Measurements from ENCODE around the gene CUBN.

Gene CUBN

DNA sequence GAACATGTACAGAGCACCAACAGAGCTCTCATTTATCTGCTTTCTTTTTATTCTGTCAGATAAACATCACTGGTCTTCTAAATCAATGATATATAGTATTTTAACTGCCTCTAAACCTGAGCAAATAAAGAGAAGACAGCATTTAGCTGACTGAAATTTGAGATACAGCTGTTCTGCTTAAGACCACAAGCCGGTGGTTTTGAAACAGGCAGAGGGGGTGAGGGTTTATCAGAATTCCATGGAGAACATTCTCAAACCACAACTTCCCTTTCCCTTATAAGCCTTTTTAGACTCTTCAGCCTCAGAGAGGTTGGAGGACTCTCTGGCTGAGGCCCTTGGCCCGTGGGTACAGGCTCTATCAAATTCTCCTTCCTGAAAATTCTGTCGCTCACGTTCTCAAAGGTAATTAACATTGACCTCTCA, 225.0 kb downstream of the CUBN start:
- DNase-seq, result no peak

DNA sequence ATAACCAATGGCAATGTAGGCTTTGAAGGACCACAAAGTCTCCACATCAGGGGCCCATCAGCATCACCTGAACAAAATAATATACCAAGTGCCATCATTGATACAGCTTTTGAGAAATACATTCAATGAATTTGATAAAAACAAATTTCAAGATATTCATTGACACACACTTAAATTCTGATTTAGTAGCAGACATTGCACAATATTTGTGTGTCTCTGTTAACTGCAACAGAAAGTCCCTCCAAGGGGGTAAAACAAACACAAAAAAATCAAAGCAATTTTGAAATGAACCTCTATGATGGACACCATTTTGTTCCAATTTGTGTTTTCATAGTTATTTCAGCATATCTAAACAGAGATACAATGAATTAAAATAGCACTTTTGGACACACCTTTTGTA, 225.6 kb downstream of the CUBN start:
- no peak for DNase-seq

DNA sequence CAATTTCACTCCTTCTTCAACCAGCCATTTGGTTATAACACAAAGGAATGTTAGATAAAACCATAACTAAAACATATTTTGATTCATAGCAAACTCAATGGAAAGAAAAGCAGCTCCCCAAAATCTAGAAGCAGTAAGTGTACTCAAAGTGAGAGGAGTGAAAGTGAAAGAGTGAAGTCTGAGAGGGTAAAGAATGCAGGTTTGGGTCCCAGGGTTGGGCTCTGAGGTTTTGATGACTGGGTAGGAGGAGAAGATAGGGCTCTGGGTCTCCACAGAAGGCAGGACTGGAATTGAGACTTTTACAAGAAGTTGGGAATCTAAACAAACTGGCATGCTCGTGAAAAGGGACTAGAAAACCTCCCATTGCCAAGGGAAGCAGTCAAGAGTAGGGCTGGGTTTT, 227.0 kb downstream of the CUBN start:
- DNase-seq, result no peak

DNA sequence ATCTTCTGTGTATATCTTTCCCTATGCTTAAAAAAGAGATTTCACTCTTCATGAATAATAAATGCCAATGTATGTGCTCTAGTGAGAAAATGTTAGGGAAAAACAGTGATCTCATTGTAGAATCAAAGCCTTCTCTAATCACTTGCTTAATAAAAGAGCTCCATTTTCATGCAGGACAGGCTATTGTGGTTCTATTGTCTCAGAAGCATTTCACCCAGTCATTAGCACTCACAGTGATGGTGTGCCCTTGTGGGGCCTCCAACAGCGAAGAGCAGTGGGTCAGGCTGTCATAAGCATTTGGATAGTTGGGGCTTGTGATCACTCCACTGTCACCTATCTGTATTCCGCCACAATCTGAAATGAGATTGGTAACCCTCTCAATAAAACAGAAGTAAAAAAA, 228.5 kb downstream of the CUBN start:
- DNase-seq, result no peak

DNA sequence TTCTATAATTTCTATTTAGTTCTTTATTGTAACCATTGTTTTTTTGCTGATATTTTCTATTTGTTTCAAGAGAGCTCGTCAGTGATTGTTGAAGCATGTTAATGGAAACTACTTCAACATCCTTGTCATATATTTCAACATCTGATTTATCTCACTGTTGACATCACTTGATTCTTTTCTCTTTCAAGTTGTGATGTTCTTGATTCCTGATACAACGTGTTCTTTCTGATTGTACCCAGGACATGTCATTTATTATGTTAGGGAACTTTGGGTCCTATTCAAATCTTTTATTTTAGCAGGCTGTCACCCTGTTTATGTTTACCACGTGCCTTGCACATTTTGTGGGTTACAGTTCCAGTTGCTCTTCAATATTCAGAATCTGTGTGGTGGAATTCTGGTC, 232.6 kb downstream of the CUBN start:
- DNase-seq, result no peak

DNA sequence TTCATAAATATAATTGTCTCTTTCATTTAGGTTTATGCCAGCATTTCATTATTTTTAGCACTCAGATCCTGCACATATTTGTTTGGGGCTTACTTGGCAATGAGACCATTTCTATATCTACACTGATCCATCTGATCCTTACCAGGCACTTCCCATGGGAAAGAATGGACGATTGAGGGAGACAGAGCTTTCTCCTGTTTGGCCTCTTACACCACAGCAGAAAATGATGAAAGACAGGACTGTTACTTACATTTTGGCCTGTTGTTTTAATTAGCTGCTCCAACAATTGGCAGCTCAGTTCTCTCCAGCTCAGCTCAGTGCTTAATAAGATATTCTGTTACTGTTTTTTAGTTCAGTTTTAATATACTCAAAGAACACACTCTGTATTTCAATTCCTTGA, 234.8 kb downstream of the CUBN start:
- DNase-seq, result no peak

DNA sequence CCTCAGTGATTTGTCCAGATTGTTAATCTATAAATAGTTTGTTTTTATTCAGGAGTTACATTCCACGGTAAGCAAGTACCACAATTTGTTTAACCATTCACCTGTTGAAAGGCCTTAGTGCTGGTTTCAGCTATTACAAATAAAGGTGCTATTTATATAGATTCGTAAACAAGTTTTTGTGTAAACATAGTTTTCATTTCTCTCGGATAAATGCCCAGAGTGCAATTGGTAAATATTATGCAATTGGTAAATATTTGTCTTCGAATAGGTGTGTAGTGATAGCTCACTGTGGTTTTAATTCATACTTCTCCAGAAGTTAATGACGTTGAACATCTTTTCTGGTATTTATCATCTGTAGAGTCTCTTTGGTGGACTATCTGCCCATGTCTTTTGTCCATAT, 235.9 kb downstream of the CUBN start:
- DNase-seq, result no peak

DNA sequence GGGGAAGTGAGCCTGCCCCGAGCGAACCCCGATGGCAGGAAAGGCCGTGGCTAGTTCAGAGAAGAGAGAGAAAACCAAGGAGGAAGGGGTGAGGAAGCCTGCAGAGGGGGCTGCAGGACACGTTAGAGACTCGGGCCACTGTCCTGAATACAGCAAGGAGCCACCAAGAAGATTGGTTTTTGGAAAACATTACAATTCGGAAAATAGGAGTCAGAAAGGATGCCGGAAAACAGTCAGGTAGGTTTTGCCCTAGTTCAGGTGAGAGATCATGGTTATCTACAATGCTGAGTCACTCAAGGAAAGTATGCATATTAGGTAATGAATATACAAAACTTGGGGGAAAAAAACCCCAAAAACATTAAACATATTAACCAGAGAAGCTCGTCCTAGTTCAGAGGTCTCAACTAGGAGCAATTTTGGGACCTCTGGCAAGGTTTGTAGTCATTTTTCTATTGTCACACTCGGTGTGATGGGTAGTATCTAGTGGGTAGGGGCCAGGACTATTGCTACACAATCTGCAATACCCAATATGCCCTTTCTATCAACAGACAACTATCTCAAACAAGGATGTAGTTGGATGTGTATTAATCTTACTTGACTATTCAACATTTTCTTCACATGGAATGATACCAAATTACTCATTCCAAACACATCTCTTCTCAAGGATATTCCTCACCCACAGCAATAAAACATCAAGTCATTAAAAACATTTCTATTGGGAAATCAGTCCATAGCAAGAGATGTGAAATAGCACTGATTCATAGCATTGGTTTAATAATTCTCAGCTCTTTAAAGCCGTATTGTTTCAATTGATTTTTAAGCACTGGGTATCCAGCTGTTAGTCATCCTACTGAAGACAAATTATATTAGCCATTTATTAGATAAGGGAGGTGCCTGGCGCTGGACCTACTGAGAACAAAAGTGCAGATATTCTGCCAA, 238.0 kb downstream of the CUBN start:
- no peak for DNase-seq

DNA sequence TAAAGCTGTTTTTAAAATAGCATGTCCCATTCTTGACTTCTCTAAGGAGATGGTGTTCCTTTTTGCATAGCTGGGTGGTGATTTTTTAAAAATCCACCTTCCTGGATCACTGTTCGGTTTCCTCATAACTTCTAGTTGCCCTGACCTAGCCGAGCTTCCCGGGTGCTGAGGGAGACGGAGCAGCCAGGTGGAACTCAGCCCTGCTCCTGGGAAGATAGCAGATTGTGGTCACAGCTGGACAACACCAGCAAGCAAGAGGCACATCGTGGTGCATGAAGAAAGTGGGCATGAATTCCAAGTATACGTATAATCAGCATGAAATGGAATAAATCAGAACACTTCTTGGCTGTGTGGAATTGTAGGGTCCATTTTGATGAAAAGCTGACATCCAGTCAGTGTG, 238.9 kb downstream of the CUBN start:
- no peak for DNase-seq

DNA sequence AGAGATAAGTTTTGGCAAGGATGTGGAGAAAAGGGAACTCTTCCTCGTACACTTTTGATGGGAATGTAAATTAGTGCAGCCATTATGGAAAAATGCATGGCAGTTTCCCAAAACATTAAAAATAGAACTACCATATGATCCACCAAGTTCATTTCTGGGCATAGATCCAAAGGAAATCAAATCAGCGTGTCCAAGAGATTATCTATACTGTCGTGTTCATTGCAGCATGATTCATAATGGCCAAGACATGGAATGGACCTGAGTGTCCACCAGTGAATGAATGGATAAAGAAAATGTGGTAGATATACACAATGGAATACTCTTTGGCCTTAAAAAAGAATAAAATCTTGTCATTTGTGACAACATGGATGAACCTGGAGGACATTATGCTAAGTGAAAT, 242.0 kb downstream of the CUBN start:
- DNase-seq, result no peak

DNA sequence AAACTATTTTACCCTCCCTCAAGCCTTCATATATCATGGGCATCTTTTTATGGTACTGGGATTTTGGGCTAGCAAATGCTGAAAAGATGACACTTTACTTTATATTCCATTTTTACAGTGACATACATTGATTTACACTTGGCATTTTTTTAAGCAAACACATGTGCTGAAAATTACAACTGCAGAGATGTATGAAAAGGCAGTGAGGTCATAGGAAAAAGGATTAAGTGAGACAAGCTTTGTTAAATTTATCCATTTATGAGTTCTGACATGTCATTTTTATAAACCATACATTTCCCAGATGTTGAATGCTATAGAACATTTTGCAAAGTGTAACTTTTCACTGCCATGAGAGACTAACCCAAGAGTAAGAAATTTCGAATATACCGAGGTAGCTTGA, 243.6 kb downstream of the CUBN start:
- DNase-seq, result no peak

DNA sequence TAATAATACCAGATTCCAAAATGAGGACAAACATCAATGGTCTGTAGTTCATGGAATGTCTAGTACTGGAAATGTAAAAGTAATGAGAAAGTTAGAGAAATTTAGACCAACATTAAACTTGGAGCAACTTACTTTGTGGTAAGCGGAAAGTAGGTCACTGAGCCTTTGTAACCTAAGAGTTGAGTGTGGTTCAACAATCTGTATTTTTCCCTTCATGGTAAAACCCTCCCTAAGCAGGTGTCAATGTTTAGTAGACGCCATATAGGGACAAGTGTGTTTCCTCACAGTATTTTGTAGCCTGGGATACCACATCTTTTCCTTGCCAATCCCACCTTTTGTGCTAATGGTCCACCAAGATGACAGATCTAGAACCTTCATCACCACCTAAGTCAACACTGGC, 245.1 kb downstream of the CUBN start:
- no peak for DNase-seq

DNA sequence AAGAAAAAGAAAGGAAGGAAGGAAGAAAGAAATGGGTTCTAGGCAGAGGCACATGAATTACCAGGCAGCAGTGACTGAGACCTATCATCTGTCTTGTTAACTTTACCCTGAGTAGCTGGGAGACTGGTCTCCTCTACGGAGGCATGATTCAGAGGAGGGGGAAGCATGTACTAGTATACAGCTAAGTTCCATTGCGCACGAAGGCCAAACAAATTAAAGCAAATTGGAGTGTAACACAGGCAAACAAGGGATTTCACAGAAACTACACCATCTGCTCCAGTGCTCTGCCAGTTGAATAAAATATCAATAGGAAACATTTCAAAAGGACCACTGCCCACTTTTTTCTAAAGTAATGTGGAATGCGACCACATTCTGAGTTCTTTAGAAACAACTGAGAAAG, 246.5 kb downstream of the CUBN start:
- DNase-seq, result no peak

DNA sequence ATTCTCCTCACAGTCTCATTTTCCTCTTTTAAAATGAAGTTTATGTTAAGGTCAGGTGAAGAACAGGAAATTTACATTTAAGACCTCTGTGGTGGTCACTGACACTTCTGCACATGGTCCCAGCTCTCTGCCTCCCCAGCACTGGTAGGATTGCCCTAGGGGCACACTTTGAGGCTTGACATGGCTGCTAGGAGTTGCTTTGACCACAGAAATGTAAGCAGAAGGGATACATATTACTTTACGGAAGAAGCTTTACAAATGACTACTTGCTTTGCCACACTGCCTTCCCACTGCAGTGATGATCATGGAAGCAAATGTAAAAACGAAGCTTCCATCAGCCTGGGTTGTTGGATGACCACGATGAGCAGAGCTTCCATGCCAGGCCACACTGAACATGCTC, 259.3 kb downstream of the CUBN start:
- no peak for DNase-seq

DNA sequence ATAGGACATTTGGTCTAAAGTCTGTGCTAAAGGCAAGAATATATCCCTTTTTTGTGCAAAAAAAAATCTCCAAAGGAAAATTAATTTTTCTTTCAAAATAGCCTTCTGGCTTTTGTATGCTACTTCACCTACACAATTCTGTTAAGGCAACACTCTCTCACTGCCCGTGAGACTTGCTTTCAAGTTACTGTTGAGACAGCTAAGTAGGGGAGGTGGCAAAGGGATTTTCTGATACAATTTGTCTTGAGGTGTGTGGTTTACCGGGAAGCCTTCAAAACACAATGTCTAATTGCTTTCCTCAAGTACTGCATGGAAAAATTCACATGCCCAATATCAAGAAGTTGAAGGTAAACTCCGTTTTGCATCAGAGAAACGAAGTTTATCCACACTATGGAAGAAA, 261.6 kb downstream of the CUBN start:
- DNase-seq, result no peak

DNA sequence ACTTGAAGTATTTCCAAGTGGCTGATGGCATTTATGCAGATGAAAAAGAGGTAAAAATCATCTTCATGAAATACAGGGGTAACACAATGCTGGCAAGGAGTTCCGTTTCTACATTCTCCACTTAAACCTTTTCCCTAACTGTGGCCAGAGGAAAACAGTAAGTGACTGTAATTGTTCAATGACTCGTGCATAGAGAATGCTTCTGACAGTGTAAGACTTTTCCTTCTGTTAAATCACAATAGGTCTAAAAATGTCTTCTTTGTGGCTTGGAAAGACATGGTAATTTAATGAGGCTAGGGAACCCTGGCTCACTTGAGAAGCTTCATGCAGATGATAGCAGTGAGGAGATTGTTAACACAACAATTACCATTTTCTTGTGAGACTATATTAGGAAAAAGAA, 262.1 kb downstream of the CUBN start:
- DNase-seq, result no peak

DNA sequence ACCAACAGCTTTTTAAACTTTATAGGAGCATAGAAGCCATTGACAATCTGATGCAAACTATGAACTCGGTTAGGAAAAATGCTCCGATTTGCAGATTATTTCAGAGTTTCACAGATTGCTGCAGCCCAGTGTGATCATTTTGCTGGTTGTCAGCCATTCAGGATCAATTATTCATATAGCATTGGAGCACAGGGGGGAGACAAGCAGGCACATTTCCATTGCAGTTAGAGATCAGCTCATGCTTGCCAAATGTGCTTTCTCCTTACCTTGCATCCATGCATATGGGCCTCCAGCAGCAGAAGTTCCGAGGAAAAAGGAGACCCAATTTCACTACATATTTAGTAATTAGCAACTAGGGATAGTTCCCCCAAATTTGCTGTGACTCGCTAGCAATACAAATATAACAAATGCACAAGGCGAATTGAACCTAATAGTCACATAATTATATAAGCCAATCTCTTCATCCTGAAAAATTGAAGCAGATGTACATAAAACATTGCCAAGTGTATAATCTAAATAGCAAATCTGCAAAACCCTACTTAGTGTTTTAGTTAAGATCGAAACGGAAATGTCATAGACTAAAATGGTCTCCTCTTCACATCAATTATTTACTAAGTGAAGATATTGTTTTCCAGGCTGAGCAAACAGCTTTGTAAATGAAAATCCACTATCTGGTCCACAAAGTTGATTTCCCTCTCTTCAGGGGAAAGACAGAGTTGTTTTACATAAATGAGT, 262.9 kb downstream of the CUBN start:
- DNase-seq, result no peak

DNA sequence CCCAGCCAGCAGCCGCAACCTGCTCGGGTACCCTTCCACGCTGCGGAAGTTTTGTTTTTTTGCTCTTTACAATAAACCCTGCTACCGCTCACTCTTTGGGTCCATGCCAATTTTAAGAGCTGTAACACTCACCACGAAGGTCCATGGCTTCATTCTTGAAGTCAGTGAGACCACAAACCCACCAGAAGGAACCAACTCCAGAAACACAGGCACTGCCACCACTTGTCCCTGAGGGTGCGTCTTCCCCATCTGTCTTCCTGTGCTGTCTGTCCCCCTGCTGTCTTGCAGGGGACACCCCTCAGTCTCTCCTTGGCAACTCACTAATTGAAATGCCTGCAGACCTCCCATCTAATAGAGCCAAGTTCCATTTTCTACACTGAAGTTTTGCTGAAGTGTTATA, 263.8 kb downstream of the CUBN start:
- no peak for DNase-seq

DNA sequence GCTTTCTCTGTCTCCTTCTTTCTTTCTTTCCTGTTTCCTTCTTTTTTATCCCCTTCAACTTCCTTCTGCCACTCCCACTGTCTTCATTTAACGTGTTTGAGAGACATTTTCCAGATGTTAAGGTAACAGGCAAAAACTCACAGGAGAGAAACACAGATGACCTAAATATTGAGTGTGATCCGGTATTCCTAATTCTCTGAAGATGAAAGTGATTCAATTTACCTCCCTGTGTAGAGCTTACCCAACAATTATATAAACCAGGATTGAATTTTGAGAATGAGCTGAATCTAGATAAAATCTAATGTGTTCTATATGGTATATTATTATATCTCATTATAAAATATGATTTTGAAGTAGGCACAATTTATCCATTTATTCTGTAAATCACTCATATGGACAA, 265.8 kb downstream of the CUBN start:
- no peak for DNase-seq

DNA sequence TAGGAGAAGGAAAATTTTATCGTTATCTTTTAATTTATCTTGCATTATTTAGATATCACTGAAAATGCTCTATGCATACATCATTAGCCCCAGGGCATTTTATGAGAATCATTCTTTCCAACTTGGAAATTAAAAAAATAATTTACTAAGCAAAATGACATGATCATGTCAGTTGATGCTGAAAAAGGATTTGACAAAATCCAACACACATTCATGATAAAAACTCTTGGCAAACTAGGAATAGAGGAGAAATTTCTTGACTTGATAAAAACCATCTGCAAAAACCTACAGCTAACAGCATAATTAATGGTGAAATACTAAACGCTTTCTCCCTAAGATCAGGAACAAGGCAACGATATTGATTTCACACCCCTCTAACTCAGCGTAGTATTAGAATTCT, 272.2 kb downstream of the CUBN start:
- no peak for DNase-seq

DNA sequence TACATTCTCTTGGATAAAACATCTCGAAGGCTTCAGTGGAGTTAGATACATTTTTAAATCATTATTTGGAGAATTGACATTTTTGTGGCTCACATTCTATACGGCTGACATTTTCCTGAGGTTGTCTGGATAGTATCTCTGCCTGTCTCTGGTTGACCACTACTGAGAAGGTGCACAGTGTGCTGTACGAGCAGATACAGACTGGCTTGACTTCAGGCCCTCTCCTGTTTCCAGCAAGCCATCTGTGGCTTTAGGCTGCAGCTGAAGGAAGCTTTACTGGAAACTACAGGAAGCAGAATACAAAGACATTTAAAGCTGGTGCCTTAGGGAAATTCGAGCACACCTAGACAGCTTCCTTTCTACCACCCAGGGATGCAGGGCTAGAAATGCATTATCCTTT, 273.0 kb downstream of the CUBN start:
- no peak for DNase-seq

DNA sequence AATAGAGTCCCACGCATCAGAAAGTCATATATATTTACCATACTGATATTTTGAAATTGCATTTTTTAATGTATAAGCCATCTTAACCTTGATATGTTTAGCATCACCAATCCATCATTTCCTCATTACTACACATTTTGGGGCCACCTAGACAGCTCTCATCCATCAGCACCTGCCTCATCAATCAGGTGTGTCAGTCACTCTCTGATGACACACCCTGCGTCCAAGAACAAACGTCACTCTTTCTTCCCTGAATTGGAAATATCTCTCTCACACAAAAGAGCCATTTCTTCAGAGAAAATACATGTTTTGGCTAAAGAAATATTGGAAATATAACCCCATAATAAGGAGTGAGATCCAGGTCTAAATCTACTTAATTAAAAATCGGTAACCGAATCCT, 273.5 kb downstream of the CUBN start:
- no peak for DNase-seq

DNA sequence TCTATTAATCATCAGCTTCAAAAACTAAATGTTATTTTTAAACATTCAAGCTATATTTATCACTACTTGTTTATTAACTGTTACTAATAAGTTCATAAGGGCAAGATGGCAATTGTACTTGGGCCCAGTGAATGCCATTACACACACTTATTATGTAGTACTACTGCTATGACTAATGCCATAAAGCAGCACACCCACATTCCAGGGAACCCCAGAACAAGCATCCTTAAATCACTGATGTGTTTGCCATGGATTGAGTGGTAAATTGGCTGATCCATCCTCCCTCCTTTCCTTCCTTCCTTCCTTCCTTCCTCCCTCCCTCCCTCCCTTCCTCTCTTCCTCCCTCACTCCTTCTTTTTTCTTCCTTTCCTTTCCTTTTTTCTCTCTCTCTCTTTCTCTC, 275.0 kb downstream of the CUBN start:
- no peak for DNase-seq

DNA sequence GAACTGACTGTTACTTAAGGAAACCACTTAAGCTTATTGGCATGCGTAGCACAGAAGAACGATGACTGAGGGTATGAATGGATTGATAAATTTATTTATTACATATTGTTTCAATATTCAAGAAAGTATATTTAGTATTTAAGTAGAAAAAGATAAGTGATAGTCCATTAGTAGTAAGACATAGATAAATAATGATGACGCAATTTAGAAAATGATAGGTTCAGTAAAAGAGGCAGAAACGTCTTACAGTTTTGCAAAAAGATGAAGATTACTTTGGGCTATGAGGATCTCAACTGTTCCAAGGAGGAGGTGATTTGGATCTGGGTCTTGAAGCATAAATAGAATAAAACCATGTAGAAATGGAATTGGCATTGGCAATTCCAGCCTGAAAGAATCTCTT, 275.8 kb downstream of the CUBN start:
- no peak for DNase-seq

DNA sequence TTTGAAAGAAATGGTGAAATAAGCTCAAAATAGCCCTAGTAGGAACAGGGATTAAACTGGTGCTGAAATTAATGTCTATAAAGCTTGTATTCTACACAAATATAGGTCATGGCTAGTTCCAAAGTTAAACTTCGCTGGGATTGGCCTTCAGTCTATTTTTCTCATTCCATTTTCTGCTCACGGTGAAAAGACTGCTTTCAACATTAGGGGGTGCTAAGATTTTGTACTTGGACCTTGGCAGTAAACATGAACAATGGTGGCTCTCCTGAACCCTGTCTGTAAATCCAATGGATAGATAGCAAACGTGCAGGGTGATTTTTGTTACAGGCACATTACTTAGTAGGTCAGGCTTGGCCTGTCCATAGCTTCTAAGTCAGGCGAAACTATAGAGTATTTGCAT, 276.4 kb downstream of the CUBN start:
- no peak for DNase-seq
